Posterior vena cava (tissue), 2 donors: ENCODE data around the gene PARL. TPM values are rescaled to one million over a fixed set of nuclear protein-coding genes. Genes with fewer than 3 reads are reported as not detected.
A peak's percentile ranks its signal among the peaks of the same experiment; 100 is the strongest.

Experiments
- DNase-seq: peaks from one replicate; pipeline ENCODE4 v3.0.0-alpha.2; 2020; ENCODE audit warnings: low spot score
- intact Hi-C, 2 donors: fragments of 100-400 bp; cut with DNase I; formaldehyde crosslinking; loops; one replicate each; pipeline versions ENCODE4 v1.14.1 to v1.14.2; 2022 to 2023
- long read RNA-seq, 2 donors: library from polyadenylated mRNA; unstranded; transcript quantifications; one replicate each; pipeline ENCODE4 v2.0.0, GENCODE V29; 2020 to 2021
- total RNA-seq, 2 donors: library from RNA; stranded (reverse); fragmentation: NEBNext Ultra II Directional; extraction: Animal tissue kit (Norgen Biotek cat#: 25700); gene quantifications; one replicate each; pipeline ENCODE4 v1.2.1, GENCODE V29; 2021
- donor health status: DM: yes; HTN: yes; CAD: no.
- donor health status: DM: yes; HTN: yes; CAD: no.

PARL gene, protein sequence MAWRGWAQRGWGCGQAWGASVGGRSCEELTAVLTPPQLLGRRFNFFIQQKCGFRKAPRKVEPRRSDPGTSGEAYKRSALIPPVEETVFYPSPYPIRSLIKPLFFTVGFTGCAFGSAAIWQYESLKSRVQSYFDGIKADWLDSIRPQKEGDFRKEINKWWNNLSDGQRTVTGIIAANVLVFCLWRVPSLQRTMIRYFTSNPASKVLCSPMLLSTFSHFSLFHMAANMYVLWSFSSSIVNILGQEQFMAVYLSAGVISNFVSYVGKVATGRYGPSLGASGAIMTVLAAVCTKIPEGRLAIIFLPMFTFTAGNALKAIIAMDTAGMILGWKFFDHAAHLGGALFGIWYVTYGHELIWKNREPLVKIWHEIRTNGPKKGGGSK
- 10 to 100 TPM; 57.8 to 60.7 TPM for total RNA-seq
- long read RNA-seq, donor 1, transcript PARL-202 (10 exons, 1,414 nt) = major isoform, 10 of 14 reads
- long read RNA-seq, donor 1, partial matches to known transcripts = 1 of 14 reads
- long read RNA-seq, donor 1, other reads (novel, unspliced or antisense) = 0 of 14 reads
- long read RNA-seq, donor 2, transcript PARL-202 (10 exons, 1,414 nt) = major isoform, 71 of 91 reads
- long read RNA-seq, donor 2, transcript PARL-201 (9 exons, 1,240 nt) = minor isoform, 11 of 91 reads
- long read RNA-seq, donor 2, partial matches to known transcripts = 0 of 91 reads
- long read RNA-seq, donor 2, other reads (novel, unspliced or antisense) = 5 of 91 reads

DNA sequence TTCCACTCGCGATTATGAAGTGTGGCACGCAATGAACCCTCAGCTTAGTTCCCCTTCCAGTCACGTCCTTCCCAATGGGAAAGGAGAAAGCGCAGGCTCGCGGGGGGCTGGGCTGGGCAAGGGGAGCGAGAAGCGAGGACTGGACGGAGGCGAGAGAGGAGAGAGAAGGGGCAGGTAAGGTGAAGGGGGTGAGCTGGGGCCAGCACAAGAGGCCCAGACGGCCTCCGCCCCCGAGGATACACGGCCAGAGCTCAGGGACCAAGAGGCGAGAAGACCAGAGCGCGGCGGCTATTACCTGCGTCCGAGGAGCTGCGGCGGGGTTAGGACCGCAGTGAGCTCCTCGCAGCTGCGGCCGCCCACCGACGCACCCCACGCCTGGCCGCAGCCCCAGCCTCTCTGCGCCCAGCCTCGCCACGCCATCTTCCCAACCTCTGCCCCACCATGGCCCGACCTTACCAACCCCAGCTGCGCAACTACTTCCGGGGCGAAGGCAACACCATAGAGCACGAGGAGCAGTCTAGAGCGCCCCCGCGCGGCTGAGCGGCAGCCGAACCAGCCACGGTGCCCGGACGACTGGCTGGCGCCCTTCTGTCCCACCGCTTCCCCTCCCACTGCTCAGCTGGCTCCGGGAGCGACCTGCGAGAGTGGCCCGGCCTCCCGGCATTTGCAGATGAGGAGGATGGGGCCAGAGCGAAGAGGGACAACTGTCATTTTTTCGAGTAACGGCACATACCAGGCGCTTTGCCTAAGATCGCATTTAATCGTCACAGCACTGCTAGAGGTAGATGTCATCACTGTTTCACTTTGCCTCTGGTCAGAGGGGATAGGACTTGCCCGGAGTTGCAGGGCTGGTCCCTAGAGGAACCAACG is at the start of gene PARL:
Gene PARL (minus strand): TSS at position 454 of the 870 bp plus-strand sequence. CDS start 34 bp downstream, at position 420.
- intact Hi-C loops = no loop called here
- DNase-seq = peak; percentile 99

- DNase-seq = no peak
- intact Hi-C loops = no loop called here
Observed at GRCh38 chr3:183933160-183933559, 48.5 kb upstream of the PARL start.

DNA sequence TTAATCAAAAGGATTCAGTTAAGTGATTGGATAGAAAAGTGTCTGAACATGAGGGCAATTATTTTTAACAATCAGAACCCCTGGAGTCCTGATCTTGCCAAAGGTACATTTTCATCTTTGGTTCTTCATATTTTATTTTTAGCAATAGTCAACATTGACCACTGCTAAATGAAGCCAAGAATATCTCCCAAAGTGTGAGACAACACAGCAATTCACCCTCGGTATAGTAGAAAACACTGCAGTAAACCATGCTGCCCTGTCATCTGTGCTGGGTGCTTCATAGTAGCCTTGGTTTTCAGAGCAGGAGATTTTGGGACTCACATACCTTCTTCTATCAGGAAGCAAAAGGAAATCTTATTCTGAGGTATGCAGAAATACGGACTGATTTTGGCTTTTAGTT is 47.2 kb upstream of the PARL start:
- no peak for DNase-seq
- intact Hi-C loops = no loop called here

GRCh38 chr3:183930086-183930485 is 45.4 kb upstream of the PARL start:
- intact Hi-C loops = no loop called here
- no peak for DNase-seq

GRCh38 chr3:183927059-183927458 is 42.4 kb upstream of the PARL start:
- intact Hi-C loops = loop anchor here in 1 of 2 donors (5.0 kb wide), 1 partner anchor 255 kb away; no protein-coding TSS in a partner anchor
- DNase-seq = no peak

GRCh38 chr3:183924956-183925355 is 40.3 kb upstream of the PARL start:
- DNase-seq = no peak
- intact Hi-C loops = loop anchor here in 1 of 2 donors (5.0 kb wide), 1 partner anchor 253 kb away; no protein-coding TSS in a partner anchor

- no peak for DNase-seq
- intact Hi-C loops = no loop called here
Observed at GRCh38 chr3:183924543-183924942, 39.9 kb upstream of the PARL start.

DNA sequence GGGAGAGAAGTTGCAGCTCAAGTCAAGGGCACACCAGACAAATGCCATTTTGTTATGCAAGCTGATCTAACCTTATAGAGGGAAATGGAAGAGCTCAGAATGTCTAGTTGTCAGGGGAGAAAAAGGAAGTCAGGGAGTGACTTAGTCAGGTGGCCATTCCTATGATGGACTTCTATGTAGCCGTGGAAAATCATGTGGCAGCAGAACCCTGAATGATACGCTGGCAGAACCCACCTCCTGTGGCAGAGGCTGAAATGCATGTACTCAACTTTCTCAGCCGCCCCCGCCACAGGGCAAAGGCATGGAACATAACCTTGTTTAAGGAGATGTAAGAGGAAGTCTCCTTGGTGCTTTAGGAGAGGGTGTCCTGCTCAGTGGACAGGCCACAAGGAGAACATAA is 37.7 kb upstream of the PARL start:
- intact Hi-C loops = no loop called here
- DNase-seq = no peak

DNA sequence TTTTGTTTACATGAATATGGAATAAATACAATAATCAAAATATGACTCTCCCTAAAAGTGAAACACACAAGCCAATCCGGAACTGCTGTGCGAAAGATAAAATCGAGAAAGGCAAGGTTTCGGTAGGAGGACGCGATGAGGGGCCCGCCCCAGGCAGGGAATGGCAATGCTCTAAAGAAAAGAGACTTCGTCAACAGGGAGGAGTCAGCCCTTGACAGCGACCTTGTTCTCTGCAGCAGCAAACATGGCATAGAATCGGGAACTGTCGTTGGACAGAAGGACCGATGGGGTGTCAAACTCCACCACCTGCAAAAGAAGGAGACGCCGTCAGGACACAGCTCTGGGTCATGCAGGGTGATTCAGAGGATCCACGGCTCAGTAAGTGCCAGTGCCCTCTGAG is 36.4 kb upstream of the PARL start:
- no peak for DNase-seq
- intact Hi-C loops = no loop called here

DNA sequence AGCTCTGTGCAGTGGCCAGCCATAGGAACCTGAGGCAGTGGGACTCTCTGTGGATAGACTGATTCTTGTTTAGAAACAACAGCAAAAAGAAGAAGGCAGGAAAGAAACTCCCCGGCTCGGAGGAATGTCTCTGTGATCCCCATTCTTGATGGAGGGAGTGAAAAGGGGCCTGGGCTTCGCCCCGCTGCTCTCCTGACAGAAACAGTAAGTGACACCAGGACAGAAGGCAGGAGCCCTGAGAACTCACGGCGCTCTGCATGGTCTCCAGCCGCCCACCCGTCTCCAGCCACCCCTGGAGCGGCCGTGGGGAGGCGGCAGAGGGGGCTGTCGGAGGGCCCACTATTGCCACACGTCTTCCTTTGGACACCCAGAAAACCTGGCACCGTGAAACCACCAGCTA is 35.7 kb upstream of the PARL start:
- intact Hi-C loops = no loop called here

DNA sequence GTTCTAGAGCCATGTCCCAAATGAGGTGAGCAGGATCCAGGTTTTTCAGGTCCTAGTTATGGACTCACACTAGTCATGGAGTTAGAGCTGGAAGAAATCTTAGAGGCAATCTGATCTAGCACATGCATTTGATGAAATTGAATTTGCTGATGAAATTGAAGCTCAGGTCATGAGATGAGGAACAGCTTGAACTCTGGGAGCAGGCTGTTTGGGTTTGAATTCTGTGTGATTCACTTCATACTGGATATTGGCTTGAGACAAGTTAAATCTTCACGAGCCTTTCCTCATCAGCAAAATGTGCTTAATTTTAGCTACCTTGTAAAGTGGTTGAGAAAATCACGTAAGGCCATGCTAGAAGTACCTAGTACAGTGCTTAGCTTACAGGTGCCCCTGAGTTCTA is 33.5 kb upstream of the PARL start:
- intact Hi-C loops = no loop called here
- no peak for DNase-seq

More for the DNA sequence above, 35.7 kb upstream of the PARL start:
- DNase-seq = no peak

GRCh38 chr3:183917776-183918175 is 33.1 kb upstream of the PARL start:
- DNase-seq = no peak
- intact Hi-C loops = loop anchor here in 1 of 2 donors (2.0 kb wide), 1 partner anchor 205 kb away; no protein-coding TSS in a partner anchor

DNA sequence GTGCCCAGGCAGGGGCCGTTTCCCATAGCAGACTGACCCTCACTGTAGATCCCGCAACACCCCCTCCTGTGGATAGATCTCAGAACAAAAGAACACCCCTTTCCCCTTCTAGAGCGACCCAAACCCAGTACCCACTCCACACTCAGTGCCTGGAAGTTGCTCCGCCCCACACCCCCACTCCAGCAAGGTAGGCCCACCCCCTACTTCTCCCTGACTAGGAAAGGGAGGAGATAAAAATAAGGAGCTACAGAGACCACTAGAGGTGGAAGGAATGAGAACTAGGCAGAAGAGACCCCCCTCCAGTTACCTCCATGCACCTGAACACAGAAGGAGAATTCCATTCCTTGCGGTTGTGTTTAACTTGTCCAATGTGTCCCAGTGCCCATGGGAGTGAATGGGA is 30.2 kb upstream of the PARL start:
- intact Hi-C loops = no loop called here
- no peak for DNase-seq

DNA sequence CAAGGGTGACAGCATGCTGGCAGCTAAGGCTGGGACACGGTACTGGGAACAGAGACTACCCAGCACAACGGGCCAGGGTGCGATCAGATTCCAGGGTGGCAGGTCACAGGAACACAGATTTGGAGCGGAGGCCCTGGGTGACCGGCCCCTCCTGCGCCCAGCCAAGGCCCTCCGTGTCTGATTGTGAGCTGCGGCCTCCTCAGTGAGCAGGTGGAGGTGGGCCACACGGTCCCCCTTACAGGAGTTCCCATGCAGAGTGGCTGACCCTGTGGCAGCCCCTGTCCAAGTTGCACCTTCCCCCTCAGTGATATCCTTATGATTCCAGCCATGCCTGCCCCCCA is 28.9 kb upstream of the PARL start:
- intact Hi-C loops = no loop called here
- DNase-seq = no peak

DNA sequence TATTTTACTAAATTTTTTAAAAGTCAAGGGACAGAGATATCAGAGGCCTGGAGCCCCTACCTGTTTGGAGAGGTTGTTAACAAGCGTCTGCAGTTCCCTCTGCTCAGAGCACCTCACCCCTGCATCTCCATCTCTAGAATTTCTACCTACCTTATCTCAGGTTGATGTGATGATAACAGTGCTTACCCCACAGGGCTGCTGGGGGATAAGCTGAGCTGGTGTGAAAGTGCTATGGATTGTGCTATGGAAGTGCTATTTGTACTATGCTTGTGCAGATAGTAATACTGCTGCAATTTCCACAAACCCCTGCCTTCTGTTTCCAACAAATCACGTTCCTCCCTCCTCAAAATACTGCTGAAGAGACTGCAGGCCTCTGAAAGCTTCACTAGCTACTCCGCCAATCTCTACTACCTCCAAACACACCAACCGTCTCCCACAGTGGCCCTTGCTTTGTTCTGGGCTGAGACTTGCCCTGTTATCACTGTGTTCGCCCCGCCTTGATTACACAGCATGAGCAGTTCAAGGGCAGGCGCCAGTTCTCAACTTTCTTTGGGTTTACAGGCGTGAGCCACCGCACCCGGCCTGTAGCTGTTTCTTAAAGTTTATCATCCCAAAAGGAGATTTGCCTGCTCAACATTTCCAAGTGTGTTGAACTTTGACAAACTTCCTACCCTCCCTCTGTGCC is 28.4 kb upstream of the PARL start:
- no peak for DNase-seq
- intact Hi-C loops = no loop called here

GRCh38 chr3:183911763-183912506 is 27.3 kb upstream of the PARL start:
- no peak for DNase-seq
- intact Hi-C loops = no loop called here

DNA sequence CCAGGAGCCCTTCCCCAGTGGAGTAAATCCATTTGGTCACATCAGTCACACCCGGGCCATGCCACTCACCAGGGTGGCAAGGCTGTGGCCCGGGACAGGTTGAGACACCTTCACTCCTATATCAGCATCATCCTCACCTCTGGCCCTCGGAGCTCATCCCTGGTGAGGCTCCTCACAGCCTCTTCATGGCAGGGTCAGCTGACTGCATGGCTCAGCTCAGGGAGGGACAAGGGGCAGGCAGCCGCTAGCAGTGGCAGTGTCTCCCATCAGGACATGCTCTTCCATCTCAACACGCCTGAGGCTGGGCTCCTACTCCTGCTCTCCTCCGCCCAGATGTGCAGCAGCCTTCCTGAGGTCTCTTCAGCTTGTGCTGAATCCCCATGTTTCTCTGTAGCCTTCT is 26.4 kb upstream of the PARL start:
- intact Hi-C loops = no loop called here
- DNase-seq = no peak

GRCh38 chr3:183909030-183909600 is 24.4 kb upstream of the PARL start:
- DNase-seq = no peak
- intact Hi-C loops = no loop called here
